ENCODE data around the gene TGM4.

- TF ChIP-seq EZH2 (IDR thresholded peaks at IDR 0.05; ENCODE audit: borderline replicate concordance, insufficient read depth, low read depth, low read length, poor library complexity, severe bottlenecking) (no peak), CTCF (IDR thresholded peaks at IDR 0.05) (no peak)
These were observed 52.5 kb downstream of the TGM4 start for GRCh38 chr3:44926921-44927320.
